ENCODE measurements around the gene WWOX. TPM values are rescaled to one million over a fixed set of nuclear protein-coding genes. Genes with fewer than 3 reads are reported as not detected.

WWOX gene
- total RNA-seq, 1 donor from 2014 or later = 7.3 TPM

- Histone ChIP-seq H3K27me3 (ENCODE audit: insufficient read depth, low read length) (no peaks in the 10 kb centered on the region), H3K9ac (ENCODE audit: low read length) (no peak overlapping the region), H3K27ac (ENCODE audit: low read depth, low read length) (no peak overlapping the region), H3K79me2 (ENCODE audit: insufficient read depth, low read length) (no peaks in the 10 kb centered on the region), H3K9me3 (ENCODE audit: insufficient read depth, low read depth, low read length) (no peaks in the 10 kb centered on the region), H3K4me3 (ENCODE audit: insufficient read depth, low read depth, low read length) (no peak overlapping the region), H3K36me3 (ENCODE audit: insufficient read depth, low read length) (no peaks in the 10 kb centered on the region), H2AFZ (ENCODE audit: low read depth, low read length) (no peak overlapping the region), H3K4me2 (ENCODE audit: low read length) (no peak overlapping the region), H3K4me1 (ENCODE audit: insufficient read depth, low read length) (no peaks in the 10 kb centered on the region), H4K20me1 (ENCODE audit: insufficient read depth, low read length) (no peaks in the 10 kb centered on the region)
- Mint-ChIP-seq H3K36me3 (ENCODE audit: low read depth, unreplicated experiment) (no peaks in the 10 kb centered on the region), H3K4me3 (ENCODE audit: unreplicated experiment) (no peak overlapping the region), H3K9me3 (ENCODE audit: unreplicated experiment) (no peaks in the 10 kb centered on the region), H3K27me3 (ENCODE audit: low read depth, unreplicated experiment) (peaks cover 6% of the 10 kb centered on the region), H3K27ac (ENCODE audit: unreplicated experiment) (no peak overlapping the region), H3K4me1 (ENCODE audit: low read depth, unreplicated experiment) (peaks cover 7% of the 10 kb centered on the region)
- DNase-seq (ENCODE audit: low read depth) (no peak), FAIRE-seq (no peak)
- TF ChIP-seq EZH2 (IDR thresholded peaks at IDR 0.05; ENCODE audit: insufficient read depth, low read length) (no peak), CTCF (IDR thresholded peaks at IDR 0.05; ENCODE audit: insufficient read depth, low read depth, low read length) (no peak)
Observed at GRCh38 chr16:79006206-79006605, 906.8 kb downstream of the WWOX start.

- Mint-ChIP-seq H3K9me3 (ENCODE audit: unreplicated experiment) (no peaks in the 10 kb centered on the region), H3K27ac (ENCODE audit: unreplicated experiment) (no peak overlapping the region), H3K36me3 (ENCODE audit: low read depth, unreplicated experiment) (no peaks in the 10 kb centered on the region), H3K4me1 (ENCODE audit: low read depth, unreplicated experiment) (peaks cover 3% of the 10 kb centered on the region), H3K27me3 (ENCODE audit: low read depth, unreplicated experiment) (peaks cover 6% of the 10 kb centered on the region), H3K4me3 (ENCODE audit: unreplicated experiment) (no peak overlapping the region)
- Histone ChIP-seq H3K4me3 (ENCODE audit: insufficient read depth, low read depth, low read length) (no peak overlapping the region), H4K20me1 (ENCODE audit: insufficient read depth, low read length) (no peaks in the 10 kb centered on the region), H3K4me1 (ENCODE audit: insufficient read depth, low read length) (no peaks in the 10 kb centered on the region), H3K27me3 (ENCODE audit: insufficient read depth, low read length) (no peaks in the 10 kb centered on the region), H3K9me3 (ENCODE audit: insufficient read depth, low read depth, low read length) (no peaks in the 10 kb centered on the region), H2AFZ (ENCODE audit: low read depth, low read length) (no peak overlapping the region), H3K79me2 (ENCODE audit: insufficient read depth, low read length) (no peaks in the 10 kb centered on the region), H3K4me2 (ENCODE audit: low read length) (no peak overlapping the region), H3K9ac (ENCODE audit: low read length) (no peak overlapping the region), H3K36me3 (ENCODE audit: insufficient read depth, low read length) (no peaks in the 10 kb centered on the region), H3K27ac (ENCODE audit: low read depth, low read length) (no peak overlapping the region)
- TF ChIP-seq EZH2 (IDR thresholded peaks at IDR 0.05; ENCODE audit: insufficient read depth, low read length) (no peak), CTCF (IDR thresholded peaks at IDR 0.05; ENCODE audit: insufficient read depth, low read depth, low read length) (no peak)
- no peak for DNase-seq (ENCODE audit: low read depth)
- FAIRE-seq = no peak
Observed at GRCh38 chr16:79006765-79007164, 907.3 kb downstream of the WWOX start.

- TF ChIP-seq CTCF (IDR thresholded peaks at IDR 0.05; ENCODE audit: insufficient read depth, low read depth, low read length) = no peak
- H3K9me3 Mint-ChIP-seq (ENCODE audit: unreplicated experiment) = peaks cover 2% of the 10 kb centered on the region
Observed at GRCh38 chr16:79007614-79008013, 908.2 kb downstream of the WWOX start.

More at GRCh38 chr16:79007614-79008013, 908.2 kb downstream of the WWOX start:
- H3K79me2 ChIP-seq (ENCODE audit: insufficient read depth, low read length) = no peaks in the 10 kb centered on the region
- H3K4me3 Mint-ChIP-seq (ENCODE audit: unreplicated experiment) = no peak overlapping the region
- H2AFZ ChIP-seq (ENCODE audit: low read depth, low read length) = no peak overlapping the region
- peaks cover 6% of the 10 kb centered on the region for H3K27me3 Mint-ChIP-seq (ENCODE audit: low read depth, unreplicated experiment)
- peaks cover 3% of the 10 kb centered on the region for H3K4me1 Mint-ChIP-seq (ENCODE audit: low read depth, unreplicated experiment)
- H3K4me1 ChIP-seq (ENCODE audit: insufficient read depth, low read length) = no peaks in the 10 kb centered on the region
- no peak overlapping the region for H3K9ac ChIP-seq (ENCODE audit: low read length)
- no peaks in the 10 kb centered on the region for H3K27me3 ChIP-seq (ENCODE audit: insufficient read depth, low read length)
- H3K36me3 ChIP-seq (ENCODE audit: insufficient read depth, low read length) = no peaks in the 10 kb centered on the region
- H4K20me1 ChIP-seq (ENCODE audit: insufficient read depth, low read length) = no peaks in the 10 kb centered on the region
- no peak overlapping the region for H3K27ac ChIP-seq (ENCODE audit: low read depth, low read length)
- FAIRE-seq (no peak), DNase-seq (ENCODE audit: low read depth) (no peak)
- no peak overlapping the region for H3K4me3 ChIP-seq (ENCODE audit: insufficient read depth, low read depth, low read length)
- H3K36me3 Mint-ChIP-seq (ENCODE audit: low read depth, unreplicated experiment) = no peaks in the 10 kb centered on the region
- no peaks in the 10 kb centered on the region for H3K9me3 ChIP-seq (ENCODE audit: insufficient read depth, low read depth, low read length)
- H3K4me2 ChIP-seq (ENCODE audit: low read length) = no peak overlapping the region
- no peak overlapping the region for H3K27ac Mint-ChIP-seq (ENCODE audit: unreplicated experiment)
